ENCODE measurements around the gene PARS2.

Gene PARS2

GRCh38 chr1:54774820-54775498, 10.6 kb upstream of the PARS2 start:
- DNase-seq (ENCODE audit: low spot score), result no peak

GRCh38 chr1:54772951-54773350, 8.6 kb upstream of the PARS2 start:
- DNase-seq (ENCODE audit: low spot score), result no peak

GRCh38 chr1:54768093-54768492, 3.8 kb upstream of the PARS2 start:
- DNase-seq (ENCODE audit: low spot score), result no peak

- no peak for DNase-seq (ENCODE audit: low spot score)
Measured at GRCh38 chr1:54767526-54767925, 3.2 kb upstream of the PARS2 start.

- DNase-seq (ENCODE audit: low spot score), result no peak
Measured at GRCh38 chr1:54766726-54767125, 2.4 kb upstream of the PARS2 start.

- DNase-seq (ENCODE audit: low spot score), result no peak
Measured at GRCh38 chr1:54764922-54765561, 719 bp upstream of the PARS2 start.

GRCh38 chr1:54763816-54764132, 549 bp downstream of the PARS2 start:
- DNase-seq (ENCODE audit: low spot score), result no peak

- no peak for DNase-seq (ENCODE audit: low spot score)
Measured at GRCh38 chr1:54758678-54759348, 5.5 kb downstream of the PARS2 start.

GRCh38 chr1:54757833-54758232, 6.5 kb downstream of the PARS2 start:
- no peak for DNase-seq (ENCODE audit: low spot score)

GRCh38 chr1:54754486-54755285, 9.6 kb downstream of the PARS2 start:
- no peak for DNase-seq (ENCODE audit: low spot score)

- no peak for DNase-seq (ENCODE audit: low spot score)
Measured at GRCh38 chr1:54754045-54754444, 10.3 kb downstream of the PARS2 start.

- no peak for DNase-seq (ENCODE audit: low spot score)
Measured at GRCh38 chr1:54751426-54751825, 12.9 kb downstream of the PARS2 start.

GRCh38 chr1:54750596-54750995, 13.7 kb downstream of the PARS2 start:
- no peak for DNase-seq (ENCODE audit: low spot score)

GRCh38 chr1:54748094-54748835, 16.1 kb downstream of the PARS2 start:
- DNase-seq (ENCODE audit: low spot score), result no peak

- no peak for DNase-seq (ENCODE audit: low spot score)
Measured at GRCh38 chr1:54745864-54746263, 18.5 kb downstream of the PARS2 start.

GRCh38 chr1:54745274-54745673, 19.0 kb downstream of the PARS2 start:
- DNase-seq (ENCODE audit: low spot score), result no peak

- no peak for DNase-seq (ENCODE audit: low spot score)
Measured at GRCh38 chr1:54744696-54745095, 19.6 kb downstream of the PARS2 start.

GRCh38 chr1:54743416-54744226, 20.7 kb downstream of the PARS2 start:
- no peak for DNase-seq (ENCODE audit: low spot score)

- DNase-seq (ENCODE audit: low spot score), result no peak
Measured at GRCh38 chr1:54742282-54742681, 22.0 kb downstream of the PARS2 start.

GRCh38 chr1:54741531-54741930, 22.8 kb downstream of the PARS2 start:
- DNase-seq (ENCODE audit: low spot score), result no peak

- no peak for DNase-seq (ENCODE audit: low spot score)
Measured at GRCh38 chr1:54738244-54738643, 26.1 kb downstream of the PARS2 start.
